Vagina (tissue), 2 donors: ENCODE measurements around the gene CACNA1C.

Experiments
- CTCF ChIP-seq, 3 experiments: fragments of 450-650 bp in 2 of 3; fragments of 200-600 bp in 1 of 3; sonication (generic) in 1 of 3; IDR thresholded peaks; one replicate each; pipeline ENCODE4 v1.5.1; 2017 to 2019; ENCODE audit warnings: antibody characterized with exemption in 3 of 3, mild to moderate bottlenecking in 2 of 3, moderate library complexity in 2 of 3
- POLR2AphosphoS5 ChIP-seq, 2 donors: sonication (generic); formaldehyde crosslinking; IDR thresholded peaks; one replicate each; pipeline ENCODE4 v1.9.0; 2017; ENCODE audit warnings: antibody characterized with exemption in 2 of 2, mild to moderate bottlenecking in 2 of 2, low read depth in 1 of 2; ENCODE audit not compliant: insufficient read depth in 1 of 2

DNA sequence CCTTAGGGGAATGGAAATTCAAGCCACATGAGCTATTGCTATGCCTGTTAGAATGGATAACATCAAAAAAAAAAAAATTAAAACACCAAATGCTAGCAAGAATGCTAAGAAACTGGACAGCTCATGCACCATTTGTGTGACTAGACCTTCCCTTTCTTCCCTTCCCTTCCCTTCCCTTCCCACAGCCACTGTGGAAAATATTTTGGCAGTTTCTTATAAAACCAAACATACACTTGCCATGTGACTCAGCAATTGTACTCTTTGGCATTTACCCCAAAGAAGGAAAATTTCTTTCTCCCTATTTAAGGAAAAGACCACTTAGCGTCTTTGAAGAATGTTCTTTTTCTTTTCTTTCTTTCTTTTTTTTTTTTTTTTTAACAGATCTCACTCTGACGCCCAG, 692.9 kb downstream of the CACNA1C start:
- no peak for TF ChIP-seq CTCF (IDR thresholded peaks at IDR 0.05)
- TF ChIP-seq POLR2AphosphoS5 (IDR thresholded peaks at IDR 0.05; ENCODE audit: insufficient read depth in 1 of 2, low read depth in 1 of 2), result no peak
